AG09319 (cell line): ENCODE measurements around the gene FOXP1.

ENCODE experiments used
- DNase-seq: peaks from one replicate; pipeline ENCODE4 v3.0.0-alpha.2; 2010; ENCODE audit warnings: low read depth; ENCODE audit errors: extremely low read depth
- TF ChIP-seq, protein P1 (sequence below): IDR thresholded peaks from 2 replicates; pipeline ENCODE4 v1.5.1; 2011; ENCODE audit warnings: low read depth, mild to moderate bottlenecking, inconsistent platforms, low read length, moderate library complexity

The FOXP1 gene

DNA sequence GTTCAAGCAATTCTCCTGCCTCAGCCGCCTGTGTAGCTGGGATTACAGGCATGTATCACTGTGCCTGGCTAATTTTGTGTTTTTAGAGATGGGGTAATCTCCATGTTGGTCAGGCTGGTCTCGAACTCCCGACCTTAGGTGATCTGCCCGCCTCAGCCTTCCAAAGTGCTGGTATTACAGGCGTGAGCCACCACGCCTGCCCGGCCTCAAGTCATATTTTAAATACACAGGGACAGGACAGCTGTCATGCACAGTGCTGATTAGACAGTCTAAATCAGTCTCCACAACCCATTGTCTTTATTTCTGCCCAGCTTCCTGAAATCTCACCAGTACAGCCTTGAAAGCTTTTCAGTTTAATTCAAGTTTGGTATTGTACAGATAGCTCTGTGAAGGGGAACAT, 587.4 kb downstream of the FOXP1 start:
- TF ChIP-seq, protein P1, sequence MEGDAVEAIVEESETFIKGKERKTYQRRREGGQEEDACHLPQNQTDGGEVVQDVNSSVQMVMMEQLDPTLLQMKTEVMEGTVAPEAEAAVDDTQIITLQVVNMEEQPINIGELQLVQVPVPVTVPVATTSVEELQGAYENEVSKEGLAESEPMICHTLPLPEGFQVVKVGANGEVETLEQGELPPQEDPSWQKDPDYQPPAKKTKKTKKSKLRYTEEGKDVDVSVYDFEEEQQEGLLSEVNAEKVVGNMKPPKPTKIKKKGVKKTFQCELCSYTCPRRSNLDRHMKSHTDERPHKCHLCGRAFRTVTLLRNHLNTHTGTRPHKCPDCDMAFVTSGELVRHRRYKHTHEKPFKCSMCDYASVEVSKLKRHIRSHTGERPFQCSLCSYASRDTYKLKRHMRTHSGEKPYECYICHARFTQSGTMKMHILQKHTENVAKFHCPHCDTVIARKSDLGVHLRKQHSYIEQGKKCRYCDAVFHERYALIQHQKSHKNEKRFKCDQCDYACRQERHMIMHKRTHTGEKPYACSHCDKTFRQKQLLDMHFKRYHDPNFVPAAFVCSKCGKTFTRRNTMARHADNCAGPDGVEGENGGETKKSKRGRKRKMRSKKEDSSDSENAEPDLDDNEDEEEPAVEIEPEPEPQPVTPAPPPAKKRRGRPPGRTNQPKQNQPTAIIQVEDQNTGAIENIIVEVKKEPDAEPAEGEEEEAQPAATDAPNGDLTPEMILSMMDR: no peak
- no peak for DNase-seq

DNA sequence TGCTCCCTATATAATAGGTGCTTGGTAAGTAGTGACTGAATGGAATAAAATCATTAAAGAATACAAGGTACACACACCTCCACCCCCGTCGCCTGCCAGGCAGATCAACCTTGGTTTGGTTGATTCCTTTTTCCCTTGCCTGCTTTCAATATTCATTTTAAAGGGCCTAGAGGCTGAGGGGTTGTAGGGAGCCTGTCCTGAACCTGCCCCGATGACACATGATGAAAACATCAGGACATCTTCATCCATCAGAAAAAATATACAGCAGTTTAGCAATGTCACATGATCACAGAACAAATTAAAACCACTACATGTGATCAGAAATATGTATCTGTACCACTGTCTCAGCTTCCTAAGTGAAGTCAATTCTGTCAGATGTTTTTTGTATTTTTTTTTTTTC, 588.9 kb downstream of the FOXP1 start:
- TF ChIP-seq, protein P1: no peak
- DNase-seq: no peak

- no peak for DNase-seq
- TF ChIP-seq, protein P1: no peak
Measured at GRCh38 chr3:70992562-70993204, 590.8 kb downstream of the FOXP1 start.

- TF ChIP-seq, protein P1: no peak
- no peak for DNase-seq
Measured at GRCh38 chr3:70992131-70992530, 591.4 kb downstream of the FOXP1 start.

GRCh38 chr3:70990723-70991122, 592.8 kb downstream of the FOXP1 start:
- TF ChIP-seq, protein P1: no peak
- DNase-seq: no peak

- TF ChIP-seq, protein P1: no peak
- no peak for DNase-seq
Measured at GRCh38 chr3:70990185-70990584, 593.3 kb downstream of the FOXP1 start.

- TF ChIP-seq, protein P1: no peak
- peak; percentile 25 for DNase-seq
Measured at GRCh38 chr3:70989174-70989573, 594.4 kb downstream of the FOXP1 start.
